IMR-90 (cell line): ENCODE results near the gene BAIAP2.

Experiments used
- BHLHE40 ChIP-seq: fragments of 150-350 bp; IDR thresholded peaks from 2 replicates; pipeline ENCODE4 v1.6.1; 2016; ENCODE audit warnings: mild to moderate bottlenecking, low read depth, low read length
- CEBPB ChIP-seq: IDR thresholded peaks from 2 replicates; pipeline ENCODE4 v1.6.1; 2012; ENCODE audit warnings: low read depth, low read length, improper control_type of control experiment
- FOS ChIP-seq: fragments of 150-350 bp; IDR thresholded peaks from 2 replicates; pipeline ENCODE4 v1.6.1; 2016; ENCODE audit warnings: low read depth, low read length
- MXI1 ChIP-seq: IDR thresholded peaks from 2 replicates; pipeline ENCODE4 v1.6.1; 2012; ENCODE audit warnings: low read depth, mild to moderate bottlenecking, low read length, moderate library complexity, borderline replicate concordance
- POLR2A ChIP-seq: IDR thresholded peaks from 2 replicates; pipeline ENCODE4 v1.6.1; 2012; ENCODE audit warnings: mild to moderate bottlenecking, low read depth, low read length
- TF ChIP-seq, protein P1 (sequence below): fragments of 150-350 bp; IDR thresholded peaks from 2 replicates; pipeline ENCODE4 v1.6.1; 2017; ENCODE audit warnings: mild to moderate bottlenecking, antibody characterized with exemption, low read length, low read depth
- TF ChIP-seq, protein P2 (sequence below): conservative IDR thresholded peaks from 2 replicates; pipeline ENCODE4 v1.5.1; 2012; ENCODE audit warnings: mild to moderate bottlenecking, low read depth, low read length, improper control_type of control experiment

GRCh38 chr17:81163703-81164370 lies 128.9 kb downstream of the BAIAP2 start:
- TF ChIP-seq POLR2A (no peak), BHLHE40 (no peak), FOS (no peak), CEBPB (no peak), MXI1 (no peak)
- TF ChIP-seq, protein P1, sequence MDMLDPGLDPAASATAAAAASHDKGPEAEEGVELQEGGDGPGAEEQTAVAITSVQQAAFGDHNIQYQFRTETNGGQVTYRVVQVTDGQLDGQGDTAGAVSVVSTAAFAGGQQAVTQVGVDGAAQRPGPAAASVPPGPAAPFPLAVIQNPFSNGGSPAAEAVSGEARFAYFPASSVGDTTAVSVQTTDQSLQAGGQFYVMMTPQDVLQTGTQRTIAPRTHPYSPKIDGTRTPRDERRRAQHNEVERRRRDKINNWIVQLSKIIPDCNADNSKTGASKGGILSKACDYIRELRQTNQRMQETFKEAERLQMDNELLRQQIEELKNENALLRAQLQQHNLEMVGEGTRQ: no peak
- TF ChIP-seq, protein P2, sequence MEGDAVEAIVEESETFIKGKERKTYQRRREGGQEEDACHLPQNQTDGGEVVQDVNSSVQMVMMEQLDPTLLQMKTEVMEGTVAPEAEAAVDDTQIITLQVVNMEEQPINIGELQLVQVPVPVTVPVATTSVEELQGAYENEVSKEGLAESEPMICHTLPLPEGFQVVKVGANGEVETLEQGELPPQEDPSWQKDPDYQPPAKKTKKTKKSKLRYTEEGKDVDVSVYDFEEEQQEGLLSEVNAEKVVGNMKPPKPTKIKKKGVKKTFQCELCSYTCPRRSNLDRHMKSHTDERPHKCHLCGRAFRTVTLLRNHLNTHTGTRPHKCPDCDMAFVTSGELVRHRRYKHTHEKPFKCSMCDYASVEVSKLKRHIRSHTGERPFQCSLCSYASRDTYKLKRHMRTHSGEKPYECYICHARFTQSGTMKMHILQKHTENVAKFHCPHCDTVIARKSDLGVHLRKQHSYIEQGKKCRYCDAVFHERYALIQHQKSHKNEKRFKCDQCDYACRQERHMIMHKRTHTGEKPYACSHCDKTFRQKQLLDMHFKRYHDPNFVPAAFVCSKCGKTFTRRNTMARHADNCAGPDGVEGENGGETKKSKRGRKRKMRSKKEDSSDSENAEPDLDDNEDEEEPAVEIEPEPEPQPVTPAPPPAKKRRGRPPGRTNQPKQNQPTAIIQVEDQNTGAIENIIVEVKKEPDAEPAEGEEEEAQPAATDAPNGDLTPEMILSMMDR: no peak
